ENCODE measurements around the gene NLRP14.

GRCh38 chr11:7080900-7081299 is 60.6 kb downstream of the NLRP14 start:
- TF ChIP-seq CTCF (IDR thresholded peaks at IDR 0.05) (no peak), POLR2A (IDR thresholded peaks at IDR 0.05) (no peak)
